ENCODE results near the gene GABARAPL1.

- TF ChIP-seq EZH2 (conservative IDR thresholded peaks at IDR 0.05; ENCODE audit: low read depth, low read length) (no peak), SMAD1 (CRISPR knock-in tag; IDR thresholded peaks at IDR 0.05; ENCODE audit: borderline replicate concordance, low read depth) (no peak), CTCF (CRISPR knock-in tag; IDR thresholded peaks at IDR 0.05) (no peak), ZFY (CRISPR knock-in tag; IDR thresholded peaks at IDR 0.05) (no peak), NFRKB (IDR thresholded peaks at IDR 0.05) (no peak), MTA3 (CRISPR knock-in tag; IDR thresholded peaks at IDR 0.05) (no peak), NFKB2 (CRISPR knock-in tag; IDR thresholded peaks at IDR 0.05; ENCODE audit: borderline replicate concordance) (no peak), ZFP62 (CRISPR knock-in tag; IDR thresholded peaks at IDR 0.05) (no peak), JUNB (CRISPR knock-in tag; IDR thresholded peaks at IDR 0.05; ENCODE audit: borderline replicate concordance) (no peak), KLF13 (CRISPR knock-in tag; IDR thresholded peaks at IDR 0.05) (no peak), CBX1 (IDR thresholded peaks at IDR 0.05; ENCODE audit: low read depth) (no peak)
- TF ChIP-seq, protein P1, sequence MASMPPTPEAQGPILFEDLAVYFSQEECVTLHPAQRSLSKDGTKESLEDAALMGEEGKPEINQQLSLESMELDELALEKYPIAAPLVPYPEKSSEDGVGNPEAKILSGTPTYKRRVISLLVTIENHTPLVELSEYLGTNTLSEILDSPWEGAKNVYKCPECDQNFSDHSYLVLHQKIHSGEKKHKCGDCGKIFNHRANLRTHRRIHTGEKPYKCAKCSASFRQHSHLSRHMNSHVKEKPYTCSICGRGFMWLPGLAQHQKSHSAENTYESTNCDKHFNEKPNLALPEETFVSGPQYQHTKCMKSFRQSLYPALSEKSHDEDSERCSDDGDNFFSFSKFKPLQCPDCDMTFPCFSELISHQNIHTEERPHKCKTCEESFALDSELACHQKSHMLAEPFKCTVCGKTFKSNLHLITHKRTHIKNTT (CRISPR knock-in tag; IDR thresholded peaks at IDR 0.05) = no peak
These were observed 1.6 kb downstream of the GABARAPL1 start for GRCh38 chr12:10214136-10214894.
